ENCODE measurements around the gene RHOJ. TPM values are rescaled to one million over a fixed set of nuclear protein-coding genes. Genes with fewer than 3 reads are reported as not detected.
A peak's percentile ranks its signal among the peaks of the same experiment; 100 is the strongest.
"Not testable (repeated sequence)": the region's sequence is repeated elsewhere in the genome, so short reads cannot be mapped to it uniquely, and the experiment has no call there.

The RHOJ gene
- total RNA-seq, 1 donor from 2014 or later: not detected

- H3K27me3 ChIP-seq (ENCODE audit: control insufficient read depth, insufficient read depth, low read length): no peaks in the 10 kb centered on the region
- no peak for DNase-seq (ENCODE audit: low read depth)
- TF ChIP-seq CTCF (IDR thresholded peaks at IDR 0.05; ENCODE audit: insufficient read depth, low read length, severe bottlenecking): no peak
- no peak overlapping the region for H3K4me3 ChIP-seq (ENCODE audit: low read depth, low read length)
- no peaks in the 10 kb centered on the region for H3K36me3 ChIP-seq (ENCODE audit: control insufficient read depth, insufficient read depth, low read length)
- no peak for FAIRE-seq
Observed at GRCh38 chr14:63296060-63296563, 91.9 kb downstream of the RHOJ start.

- no peak for FAIRE-seq
- no peaks in the 10 kb centered on the region for H3K27me3 ChIP-seq (ENCODE audit: control insufficient read depth, insufficient read depth, low read length)
Observed at GRCh38 chr14:63297372-63298063, 93.3 kb downstream of the RHOJ start.

DNA sequence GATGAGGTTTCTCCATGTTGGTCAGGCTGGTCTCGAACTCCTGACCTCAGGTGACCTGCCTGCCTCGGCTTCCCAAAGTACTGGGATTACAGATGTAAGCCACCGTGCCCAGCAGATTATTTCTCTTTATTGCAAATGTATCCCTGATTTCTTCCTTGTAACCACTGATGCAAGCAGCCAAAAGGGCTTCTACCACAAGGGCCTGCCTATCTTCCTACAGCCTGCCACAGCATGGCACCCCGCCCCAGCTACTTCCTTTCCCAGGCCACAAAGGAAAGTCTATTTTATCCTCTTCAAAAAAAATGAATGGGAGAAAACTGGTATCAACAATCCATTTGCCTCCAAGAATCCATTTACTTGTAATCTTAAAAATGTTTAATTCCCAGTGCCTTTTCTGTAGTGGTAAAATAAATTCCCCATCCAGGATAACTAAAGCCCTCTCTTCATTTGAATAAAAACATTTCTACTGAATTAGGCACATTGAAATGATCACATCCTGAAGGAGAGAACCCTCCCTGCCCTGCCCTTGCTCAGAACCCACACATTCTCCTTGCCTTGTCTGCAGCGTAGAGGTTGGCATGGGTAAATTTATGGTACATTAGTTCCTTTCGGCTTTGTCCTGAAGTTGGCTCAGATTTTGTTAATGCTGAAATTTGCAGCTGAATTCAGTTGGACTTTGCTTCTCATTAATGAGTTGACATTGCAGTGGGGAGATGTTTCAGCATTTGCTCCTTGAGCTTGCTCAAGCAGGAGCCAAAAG, 95.3 kb downstream of the RHOJ start:
- H3K4me3 ChIP-seq (ENCODE audit: low read depth, low read length): no peak overlapping the region
- no peaks in the 10 kb centered on the region for H3K36me3 ChIP-seq (ENCODE audit: control insufficient read depth, insufficient read depth, low read length)
- no peaks in the 10 kb centered on the region for H3K27me3 ChIP-seq (ENCODE audit: control insufficient read depth, insufficient read depth, low read length)
- FAIRE-seq (no peak), DNase-seq (ENCODE audit: low read depth) (no peak)
- no peak for TF ChIP-seq CTCF (IDR thresholded peaks at IDR 0.05; ENCODE audit: insufficient read depth, low read length, severe bottlenecking)

More at GRCh38 chr14:63297372-63298063, 93.3 kb downstream of the RHOJ start:
- Histone ChIP-seq H3K4me3 (ENCODE audit: low read depth, low read length) (no peak overlapping the region), H3K36me3 (ENCODE audit: control insufficient read depth, insufficient read depth, low read length) (no peaks in the 10 kb centered on the region)
- no peak for TF ChIP-seq CTCF (IDR thresholded peaks at IDR 0.05; ENCODE audit: insufficient read depth, low read length, severe bottlenecking)
- peak; percentile 18 for DNase-seq (ENCODE audit: low read depth)

- FAIRE-seq (no peak), DNase-seq (ENCODE audit: low read depth) (no peak)
- Histone ChIP-seq H3K27me3 (ENCODE audit: control insufficient read depth, insufficient read depth, low read length) (no peaks in the 10 kb centered on the region), H3K4me3 (ENCODE audit: low read depth, low read length) (no peak overlapping the region), H3K36me3 (ENCODE audit: control insufficient read depth, insufficient read depth, low read length) (no peaks in the 10 kb centered on the region)
- no peak for TF ChIP-seq CTCF (IDR thresholded peaks at IDR 0.05; ENCODE audit: insufficient read depth, low read length, severe bottlenecking)
Observed at GRCh38 chr14:63300854-63301253, 96.6 kb downstream of the RHOJ start.

GRCh38 chr14:63301891-63302534, 97.8 kb downstream of the RHOJ start:
- Histone ChIP-seq H3K4me3 (ENCODE audit: low read depth, low read length) (no peak overlapping the region), H3K36me3 (ENCODE audit: control insufficient read depth, insufficient read depth, low read length) (no peaks in the 10 kb centered on the region), H3K27me3 (ENCODE audit: control insufficient read depth, insufficient read depth, low read length) (no peaks in the 10 kb centered on the region)
- no peak for DNase-seq (ENCODE audit: low read depth)
- TF ChIP-seq CTCF (IDR thresholded peaks at IDR 0.05; ENCODE audit: insufficient read depth, low read length, severe bottlenecking): no peak
- FAIRE-seq: no peak

DNA sequence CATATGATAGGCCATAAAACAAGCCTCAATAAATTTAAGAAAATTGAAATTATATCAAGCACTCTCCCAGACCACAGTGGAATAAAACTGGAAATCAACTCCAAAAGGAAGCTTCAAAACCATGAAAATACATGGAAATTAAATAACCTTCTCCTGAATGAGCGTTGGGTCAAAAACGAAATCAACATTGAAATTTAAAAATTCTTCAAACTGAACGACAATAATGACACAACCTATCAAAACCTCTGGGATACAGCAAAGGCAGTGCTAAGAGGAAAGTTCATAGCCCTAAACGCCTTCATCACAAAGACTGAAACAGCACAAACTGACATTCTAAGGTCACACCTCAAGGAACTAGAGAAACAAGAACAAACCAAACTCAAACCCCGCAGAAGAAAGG, 100.2 kb downstream of the RHOJ start:
- DNase-seq (ENCODE audit: low read depth); FAIRE-seq: not testable (repeated sequence)

More for the DNA sequence above, 100.2 kb downstream of the RHOJ start:
- H3K36me3 ChIP-seq (ENCODE audit: control insufficient read depth, insufficient read depth, low read length); H3K27me3 ChIP-seq (ENCODE audit: control insufficient read depth, insufficient read depth, low read length); H3K4me3 ChIP-seq (ENCODE audit: low read depth, low read length): not testable (repeated sequence)

All from bronchial epithelial cell (primary cell).